Measurements from ENCODE around the gene SLC16A3. TPM values are rescaled to one million over a fixed set of nuclear protein-coding genes. Genes with fewer than 3 reads are reported as not detected.
A peak's percentile ranks its signal among the peaks of the same experiment; 100 is the strongest.

SLC16A3 gene
- total and polyA plus RNA-seq, 10 of the 15 experiments (the other 5 are each of a cell fraction or from before 2014, with no cell fraction given), result 0.10 to 46.5 (median 8.0) TPM

DNA sequence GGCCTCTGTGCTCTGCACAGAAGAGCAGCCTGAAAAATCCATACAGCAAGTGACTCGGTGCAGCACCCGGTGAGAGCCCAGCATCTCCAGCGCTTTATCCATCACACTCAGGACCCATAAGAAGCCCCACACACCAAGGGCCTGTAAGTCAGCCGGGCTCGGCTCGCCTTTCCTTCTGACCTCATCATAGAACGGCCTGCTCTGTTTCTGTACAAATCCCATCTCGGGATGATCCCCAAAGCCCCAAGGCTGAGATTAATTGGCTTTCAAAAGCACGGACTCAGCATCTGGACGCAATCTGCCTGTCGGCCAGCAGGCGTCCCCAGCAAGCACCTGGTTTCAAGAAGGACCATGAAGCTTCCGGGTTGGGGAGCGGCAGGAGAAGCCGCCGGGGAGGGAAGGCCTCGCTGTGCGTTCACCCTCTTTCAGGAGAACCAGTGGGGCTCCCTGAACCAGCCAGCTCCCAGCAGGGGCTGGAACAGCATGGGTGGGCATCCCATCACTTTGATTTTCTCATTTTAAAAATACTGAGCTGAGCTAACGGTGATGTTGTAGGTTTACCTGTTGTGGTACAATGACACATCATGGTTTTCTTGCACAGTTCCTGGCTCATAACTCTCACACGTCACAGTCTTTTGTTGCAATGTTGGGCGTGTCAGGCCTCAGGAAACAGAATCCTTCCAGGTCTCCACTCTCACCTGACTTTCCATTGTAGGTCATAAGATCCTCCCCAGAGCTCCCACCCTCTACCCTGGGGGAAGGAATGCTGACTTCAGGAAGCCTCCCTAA, 22.9 kb upstream of the SLC16A3 start (continued):
- TF ChIP-seq PRDM15 (CRISPR knock-in tag; IDR thresholded peaks at IDR 0.05) (no peak), RB1 (IDR thresholded peaks at IDR 0.05; ENCODE audit: borderline replicate concordance) (0 out of 2 replicates have a peak, but pooled peaks have one; percentile 50), EP300 (IDR thresholded peaks at IDR 0.05; ENCODE audit: borderline replicate concordance in 1 of 2, control insufficient read depth in 1 of 2, low read depth in 2 of 2, low read length in 2 of 2) (no peak), SMC3 (IDR thresholded peaks at IDR 0.05; ENCODE audit: borderline replicate concordance, low read length) (peak; percentile 86; the same call in 1 of the 2 replicates), PAX8 (IDR thresholded peaks at IDR 0.05) (no peak), NRF1 (conservative IDR thresholded peaks at IDR 0.05; ENCODE audit: low read depth, low read length) (no peak), RBBP5 (conservative IDR thresholded peaks at IDR 0.05) (no peak), SIX5 (IDR thresholded peaks at IDR 0.05; ENCODE audit: low read depth, low read length, severe bottlenecking) (no peak), TARDBP (IDR thresholded peaks at IDR 0.05; ENCODE audit: borderline replicate concordance) (no peak), ZBED1 (IDR thresholded peaks at IDR 0.05; ENCODE audit: borderline replicate concordance) (no peak), NR2C2 (IDR thresholded peaks at IDR 0.05; ENCODE audit: borderline replicate concordance, control insufficient read depth, insufficient read length, low read depth) (no peak), PAX5 (IDR thresholded peaks at IDR 0.05; ENCODE audit: borderline replicate concordance, low read depth, low read length) (no peak), IKZF2 (IDR thresholded peaks at IDR 0.05) (peak in 1 of 2 experiments; percentile 17; a peak in 2 of 4 replicates), JUNB (IDR thresholded peaks at IDR 0.05) (no peak), NFYB (IDR thresholded peaks at IDR 0.05; ENCODE audit: insufficient read depth, low read depth, low read length) (no peak), RUNX3 (IDR thresholded peaks at IDR 0.05; ENCODE audit: low read length) (peak; percentile 44), EGR1 (IDR thresholded peaks at IDR 0.05; ENCODE audit: borderline replicate concordance in 1 of 2, low read depth in 2 of 2, low read length in 2 of 2) (no peak), HDAC6 (IDR thresholded peaks at IDR 0.05; ENCODE audit: unreplicated experiment) (no peak), POLR2A (IDR thresholded peaks at IDR 0.05; ENCODE audit: low read depth, low read length) (peak; percentile 97), SMAD5 (IDR thresholded peaks at IDR 0.05; ENCODE audit: low read depth) (peak; percentile 71; the same call in 1 of the 2 replicates), CREB1 (IDR thresholded peaks at IDR 0.05; ENCODE audit: low read depth) (peak; percentile 73), SP1 (IDR thresholded peaks at IDR 0.05; ENCODE audit: low read depth, low read length) (no peak), SREBF1 (IDR thresholded peaks at IDR 0.05; ENCODE audit: low read length) (no peak), TAF1 (IDR thresholded peaks at IDR 0.05; ENCODE audit: borderline replicate concordance, low read depth, low read length) (no peak), NFYA (IDR thresholded peaks at IDR 0.05; ENCODE audit: borderline replicate concordance, low read depth, low read length) (no peak), ZNF622 (IDR thresholded peaks at IDR 0.05) (no peak), MEF2B (IDR thresholded peaks at IDR 0.05; ENCODE audit: partially characterized antibody, poor library complexity, severe bottlenecking) (no peak), BCL11A (IDR thresholded peaks at IDR 0.05; ENCODE audit: low read depth, low read length) (no peak)
- TF ChIP-seq, protein P1, sequence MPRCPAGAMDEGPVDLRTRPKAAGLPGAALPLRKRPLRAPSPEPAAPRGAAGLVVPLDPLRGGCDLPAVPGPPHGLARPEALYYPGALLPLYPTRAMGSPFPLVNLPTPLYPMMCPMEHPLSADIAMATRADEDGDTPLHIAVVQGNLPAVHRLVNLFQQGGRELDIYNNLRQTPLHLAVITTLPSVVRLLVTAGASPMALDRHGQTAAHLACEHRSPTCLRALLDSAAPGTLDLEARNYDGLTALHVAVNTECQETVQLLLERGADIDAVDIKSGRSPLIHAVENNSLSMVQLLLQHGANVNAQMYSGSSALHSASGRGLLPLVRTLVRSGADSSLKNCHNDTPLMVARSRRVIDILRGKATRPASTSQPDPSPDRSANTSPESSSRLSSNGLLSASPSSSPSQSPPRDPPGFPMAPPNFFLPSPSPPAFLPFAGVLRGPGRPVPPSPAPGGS (IDR thresholded peaks at IDR 0.05; ENCODE audit: borderline replicate concordance, insufficient read depth, low read depth, low read length, poor library complexity, severe bottlenecking), result no peak
